ENCODE measurements around the gene PDLIM1.

- TF ChIP-seq CTCF (IDR thresholded peaks at IDR 0.05) = peak; percentile 39 to 68 (median 58)
- TF ChIP-seq POLR2A (IDR thresholded peaks at IDR 0.05) = no peak
Observed at GRCh38 chr10:95242581-95243317, 48.1 kb downstream of the PDLIM1 start.
